AG20443 (cell line): ENCODE data around the gene DSCAML1.
"Not testable (repeated sequence)": the region's sequence is repeated elsewhere in the genome, so short reads cannot be mapped to it uniquely, and the experiment has no call there.

ENCODE experiments used
- DNase-seq: peaks from one replicate; pipeline ENCODE4 v3.0.0; 2012; ENCODE audit warnings: low spot score, mixed read lengths

Gene DSCAML1

GRCh38 chr11:117465236-117465997 is 331.6 kb downstream of the DSCAML1 start:
- no peak for DNase-seq

DNA sequence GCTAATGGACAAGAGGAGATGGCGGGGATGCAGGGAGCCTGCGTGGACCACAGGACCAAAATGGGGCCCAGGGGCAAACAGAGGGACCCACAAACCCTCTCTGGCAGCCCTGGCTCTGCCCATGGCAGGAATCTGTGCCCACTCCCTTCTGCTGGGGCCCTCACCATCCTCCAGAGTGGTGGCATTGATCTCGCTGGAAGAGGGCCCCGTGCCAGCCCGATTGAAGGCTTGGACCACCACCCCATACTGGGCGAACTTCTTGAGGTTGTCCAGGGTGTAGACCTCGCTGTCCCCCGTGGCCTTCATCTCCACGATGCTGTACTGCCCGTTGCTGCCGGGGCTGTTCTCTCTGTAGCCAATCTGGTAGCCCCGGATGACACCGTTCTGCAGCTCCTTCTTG is 332.2 kb downstream of the DSCAML1 start:
- DNase-seq, result no peak

DNA sequence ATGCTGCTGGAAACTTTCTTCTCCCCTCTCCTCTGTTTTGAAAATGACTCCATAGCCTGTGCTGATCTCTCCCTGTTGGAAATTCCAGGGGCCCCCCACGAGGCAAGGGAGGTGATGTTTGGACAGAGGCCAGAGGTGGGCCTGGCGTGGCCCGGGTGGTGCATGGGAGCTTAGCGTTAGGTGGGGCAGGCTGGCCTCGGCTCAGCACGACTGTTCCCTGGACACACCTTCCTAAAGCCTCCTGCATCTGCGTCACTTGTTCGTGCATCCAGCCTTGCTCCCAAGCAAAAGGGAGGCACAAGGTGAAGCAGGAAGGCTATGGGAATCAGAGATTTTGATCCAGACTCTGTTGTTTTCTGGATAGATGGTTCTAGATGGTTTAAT is 334.2 kb downstream of the DSCAML1 start:
- no peak for DNase-seq

GRCh38 chr11:117462183-117462863 is 334.7 kb downstream of the DSCAML1 start:
- no peak for DNase-seq

DNA sequence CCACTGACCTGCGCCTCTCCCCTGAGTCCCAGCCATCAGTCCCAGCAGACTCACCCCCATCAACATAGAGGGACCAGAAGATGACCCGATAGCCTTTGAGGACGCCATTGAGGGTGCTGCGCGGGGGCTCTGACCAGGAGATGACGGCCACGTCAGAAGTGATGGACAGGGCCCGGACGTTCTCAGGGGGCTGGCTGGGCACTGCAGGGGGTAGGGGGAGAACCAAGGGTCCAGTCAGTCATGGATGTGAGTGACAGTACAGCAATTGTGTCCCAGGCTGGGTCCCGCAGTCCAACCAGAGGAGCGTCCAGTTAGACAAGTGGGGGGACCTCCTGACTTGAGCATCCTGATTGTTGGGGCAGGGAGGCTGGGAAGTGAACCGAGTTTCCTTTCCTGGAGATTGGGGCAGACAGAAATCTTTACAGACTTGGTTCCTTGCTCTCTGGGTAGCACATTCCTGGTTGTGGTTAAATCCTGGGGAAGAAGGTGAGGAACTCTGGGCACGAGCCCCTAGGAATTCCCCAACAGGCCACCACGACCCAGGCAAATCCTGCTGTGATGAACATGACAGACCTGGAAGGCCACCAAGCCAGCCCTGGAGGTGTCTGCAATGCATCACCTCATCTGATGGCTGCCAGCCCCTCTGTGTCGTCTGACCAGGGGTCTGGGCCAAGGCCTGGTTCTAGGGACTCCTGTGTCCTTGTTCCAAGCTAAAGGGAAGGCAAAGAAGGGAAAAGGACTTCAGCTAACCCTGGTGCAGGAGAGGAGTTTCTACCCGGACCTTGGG is 335.4 kb downstream of the DSCAML1 start:
- no peak for DNase-seq

- DNase-seq, result no peak
Observed at GRCh38 chr11:117459979-117460300, 337.1 kb downstream of the DSCAML1 start.

GRCh38 chr11:117459123-117459978 is 337.7 kb downstream of the DSCAML1 start:
- no peak for DNase-seq

DNA sequence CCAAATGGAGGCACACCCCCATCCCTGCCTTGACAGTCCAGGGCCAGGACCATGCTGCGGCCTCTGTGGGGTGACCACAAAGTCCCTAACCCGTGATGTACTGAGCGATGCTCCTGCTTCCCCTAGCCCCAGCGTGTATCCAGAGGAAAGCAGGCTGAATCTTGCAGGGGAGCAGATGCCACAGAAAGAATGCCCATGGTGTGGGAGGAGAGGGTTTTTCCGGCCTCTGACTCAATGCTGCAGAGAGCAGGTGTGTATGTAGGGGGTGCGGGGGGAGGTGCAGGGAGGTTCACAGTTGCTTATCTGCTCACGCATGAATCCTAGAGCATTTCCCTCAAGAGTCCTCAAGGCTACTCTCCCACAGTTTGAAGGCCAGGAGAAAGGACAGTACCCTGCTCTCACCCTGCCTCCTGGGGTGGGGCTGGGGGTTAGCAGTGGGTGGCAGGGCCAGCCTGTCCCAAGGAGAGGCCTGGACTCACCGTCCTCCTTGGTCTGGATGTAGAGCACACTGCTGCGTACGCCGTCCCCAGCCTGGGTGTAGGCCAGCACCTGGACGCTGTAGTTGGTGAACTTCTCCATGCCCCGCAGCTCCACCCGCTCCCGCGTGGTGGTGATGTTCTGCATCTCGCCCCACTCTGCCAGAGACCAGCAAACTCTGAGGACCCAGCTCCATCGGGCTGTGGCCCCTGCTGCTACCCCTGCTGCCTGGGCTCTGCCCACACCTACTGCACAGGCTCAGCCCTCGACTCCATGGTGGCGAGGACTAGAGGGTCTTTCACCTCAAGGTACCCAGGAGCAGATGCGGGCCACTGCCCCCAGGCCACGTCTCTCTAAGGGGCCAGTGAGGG is 338.5 kb downstream of the DSCAML1 start:
- no peak for DNase-seq

DNA sequence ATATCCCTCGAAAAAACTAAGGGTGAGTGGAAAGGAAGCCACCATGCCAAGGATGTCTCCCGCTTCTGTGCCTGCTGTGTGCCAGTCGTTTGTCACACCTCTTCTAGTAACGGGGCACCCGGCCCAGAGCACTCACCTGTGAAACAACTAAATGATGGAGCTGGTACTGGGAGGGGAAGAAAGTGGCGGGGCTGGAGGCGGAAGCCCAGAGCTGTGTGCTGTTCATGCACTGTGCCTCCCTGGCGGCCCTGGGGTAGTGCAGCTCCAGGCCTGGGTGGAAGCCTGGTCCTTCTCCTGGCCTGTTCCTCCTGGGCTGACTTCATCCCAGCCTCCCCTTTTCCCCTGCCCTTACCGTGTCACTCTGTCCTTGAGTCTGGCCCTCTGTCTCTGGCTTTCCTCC is 339.2 kb downstream of the DSCAML1 start:
- no peak for DNase-seq

GRCh38 chr11:117457031-117457785 is 339.8 kb downstream of the DSCAML1 start:
- no peak for DNase-seq

DNA sequence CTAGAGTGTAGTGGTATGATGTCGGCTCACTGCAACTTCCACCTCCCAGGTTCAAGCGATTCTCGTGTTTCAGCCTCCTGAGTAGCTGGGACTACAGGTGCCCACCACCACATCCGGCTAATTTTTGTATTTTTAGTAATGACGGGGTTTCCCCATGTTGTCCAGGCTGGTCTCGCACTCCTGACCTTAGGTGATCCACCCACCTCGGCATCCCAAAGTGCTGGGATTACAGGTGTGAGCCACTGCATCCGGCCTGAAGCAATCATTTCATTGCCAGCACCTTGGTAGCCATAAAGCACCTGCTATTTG is 340.3 kb downstream of the DSCAML1 start:
- not testable (repeated sequence) for DNase-seq

DNA sequence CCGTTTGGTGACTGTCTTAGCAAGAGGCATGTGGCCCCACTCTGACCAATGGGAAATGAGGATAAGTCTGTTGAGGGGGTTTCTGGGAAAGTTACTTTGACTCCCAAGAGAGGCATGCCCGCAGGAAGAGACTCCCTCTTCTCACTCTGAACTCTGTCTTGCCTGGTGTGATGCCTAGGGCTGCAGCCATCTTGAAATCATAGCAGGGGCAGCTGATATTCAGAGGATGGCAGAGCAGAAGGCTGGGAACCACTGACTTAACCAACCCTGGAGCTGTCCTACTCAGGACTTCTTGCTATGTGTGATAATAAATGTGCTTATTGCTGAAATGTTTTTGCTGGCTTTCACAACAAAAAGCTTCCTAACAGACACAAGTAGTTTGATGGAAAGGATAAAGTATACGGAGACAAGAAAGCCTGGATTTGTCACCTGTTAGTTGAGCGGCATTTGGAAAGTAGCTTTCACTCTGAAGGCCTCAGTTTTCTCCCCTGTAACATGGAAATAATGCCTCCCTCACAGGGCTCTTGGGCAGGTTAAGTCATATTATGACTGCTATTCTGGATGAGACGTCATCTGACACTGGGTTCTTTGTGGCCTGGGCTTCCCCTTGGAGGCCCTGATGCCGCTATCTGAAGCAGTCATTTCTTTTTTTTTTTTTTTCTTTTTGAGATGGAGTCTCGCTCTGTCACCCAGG is 340.8 kb downstream of the DSCAML1 start:
- no peak for DNase-seq

- DNase-seq, result no peak
Observed at GRCh38 chr11:117454564-117454917, 342.5 kb downstream of the DSCAML1 start.

GRCh38 chr11:117453886-117454563 is 343.0 kb downstream of the DSCAML1 start:
- DNase-seq, result no peak

DNA sequence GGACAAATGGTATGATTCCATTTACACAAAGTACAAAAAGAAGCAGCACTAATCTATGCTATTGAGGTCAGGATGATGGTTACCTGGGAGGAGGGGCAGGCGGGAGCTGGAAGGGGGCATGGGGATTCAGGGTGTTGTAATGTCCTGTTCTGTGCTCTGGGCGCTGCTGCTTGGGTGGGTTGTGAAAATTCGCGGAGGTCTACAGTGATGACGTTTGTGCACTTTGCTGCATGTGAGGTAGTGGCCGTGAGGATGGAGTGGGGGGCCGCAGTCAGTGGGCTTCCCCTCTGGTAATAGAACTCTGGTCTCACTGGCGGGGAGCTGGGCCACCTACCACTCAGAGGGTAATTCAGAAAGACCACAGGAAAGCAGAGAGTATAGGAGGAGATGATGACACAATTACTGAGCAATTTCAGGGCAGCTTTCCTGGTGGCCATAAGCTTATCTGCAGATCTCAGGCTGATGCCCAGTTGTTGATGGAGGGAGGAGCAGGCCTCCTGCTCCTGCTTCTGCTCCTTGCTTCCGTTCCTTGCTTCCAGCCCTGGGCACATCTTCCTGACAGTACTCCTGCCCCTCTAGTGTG is 347.8 kb downstream of the DSCAML1 start:
- DNase-seq, result no peak

DNA sequence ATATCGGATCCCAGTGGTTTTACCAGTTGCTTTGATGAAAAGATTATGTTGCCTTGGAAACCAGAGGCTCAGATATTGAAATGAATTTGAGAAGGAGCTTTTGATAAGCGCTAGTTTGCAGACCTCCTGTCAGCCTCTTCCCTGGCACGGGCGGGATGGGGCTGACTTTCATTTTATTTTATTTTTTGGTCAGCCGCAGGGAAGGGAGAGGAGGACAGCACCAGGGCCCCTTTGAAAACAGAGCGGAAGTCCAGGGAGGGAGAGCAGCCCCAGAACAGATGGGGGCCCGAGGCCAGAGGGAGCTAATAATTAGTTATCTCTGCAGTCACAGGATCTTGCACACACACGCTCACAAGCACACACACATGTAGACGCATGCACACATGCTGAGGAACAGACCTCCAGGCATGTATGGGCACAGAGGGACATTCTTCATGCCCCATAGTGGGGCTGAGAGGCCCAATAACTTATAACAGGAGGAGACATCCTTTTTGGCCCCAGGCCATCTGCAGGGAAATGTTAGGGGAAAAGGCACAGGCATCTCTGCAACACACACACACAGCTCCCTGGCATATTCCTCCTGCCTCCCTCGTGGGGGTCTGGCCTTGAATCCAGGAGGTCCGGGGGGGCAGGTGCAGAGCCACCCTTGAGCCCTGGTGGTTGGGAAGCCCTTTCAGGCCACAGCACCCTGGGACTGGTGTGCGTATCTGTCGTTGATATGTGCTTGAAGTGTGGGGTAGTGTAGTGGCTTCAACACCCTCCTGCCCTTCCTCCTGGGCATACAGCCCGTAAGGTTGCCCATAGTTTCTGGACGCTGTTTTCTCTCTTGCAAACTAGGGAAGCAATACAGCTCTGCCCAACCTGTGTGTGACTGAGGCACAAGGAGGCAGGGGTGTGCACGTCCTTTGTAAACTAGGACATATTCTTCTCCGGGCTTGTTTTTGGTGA is 352.0 kb downstream of the DSCAML1 start:
- DNase-seq, result no peak

- no peak for DNase-seq
Observed at GRCh38 chr11:117444256-117444655, 352.8 kb downstream of the DSCAML1 start.
